Non-pigmented ciliary epithelial cell (primary cell): ENCODE data around the gene SLIT3.

Experiments
- DNase-seq: peaks from one replicate; pipeline ENCODE4 v3.0.0-alpha.2; 2010; ENCODE audit warnings: low read depth

The SLIT3 gene

GRCh38 chr5:168829922-168830417, 471.0 kb downstream of the SLIT3 start:
- no peak for DNase-seq

GRCh38 chr5:168829044-168829443, 471.9 kb downstream of the SLIT3 start:
- no peak for DNase-seq

- DNase-seq = no peak
Measured at GRCh38 chr5:168827636-168828035, 473.3 kb downstream of the SLIT3 start.

- DNase-seq = no peak
Measured at GRCh38 chr5:168826246-168826725, 474.7 kb downstream of the SLIT3 start.

- DNase-seq = no peak
Measured at GRCh38 chr5:168822745-168823281, 478.1 kb downstream of the SLIT3 start.

GRCh38 chr5:168822248-168822744, 478.6 kb downstream of the SLIT3 start:
- DNase-seq = no peak

- no peak for DNase-seq
Measured at GRCh38 chr5:168820874-168821273, 480.1 kb downstream of the SLIT3 start.

GRCh38 chr5:168819004-168819621, 481.8 kb downstream of the SLIT3 start:
- DNase-seq = no peak

- DNase-seq = no peak
Measured at GRCh38 chr5:168818558-168818957, 482.4 kb downstream of the SLIT3 start.

GRCh38 chr5:168817591-168817990, 483.3 kb downstream of the SLIT3 start:
- DNase-seq = no peak

GRCh38 chr5:168816661-168817060, 484.3 kb downstream of the SLIT3 start:
- DNase-seq = no peak

- DNase-seq = no peak
Measured at GRCh38 chr5:168813184-168813968, 487.6 kb downstream of the SLIT3 start.

- DNase-seq = no peak
Measured at GRCh38 chr5:168810641-168811040, 490.3 kb downstream of the SLIT3 start.

GRCh38 chr5:168809218-168809617, 491.7 kb downstream of the SLIT3 start:
- no peak for DNase-seq

GRCh38 chr5:168808051-168808616, 492.8 kb downstream of the SLIT3 start:
- DNase-seq = no peak

- no peak for DNase-seq
Measured at GRCh38 chr5:168807287-168807686, 493.7 kb downstream of the SLIT3 start.

- DNase-seq = no peak
Measured at GRCh38 chr5:168803541-168803940, 497.4 kb downstream of the SLIT3 start.

GRCh38 chr5:168802337-168802736, 498.6 kb downstream of the SLIT3 start:
- DNase-seq = no peak

GRCh38 chr5:168801567-168801966, 499.4 kb downstream of the SLIT3 start:
- no peak for DNase-seq

GRCh38 chr5:168800701-168801100, 500.2 kb downstream of the SLIT3 start:
- DNase-seq = no peak

- no peak for DNase-seq
Measured at GRCh38 chr5:168798065-168799023, 502.6 kb downstream of the SLIT3 start.
